H1 (cell line): ENCODE data around the gene CRYBB1. TPM values are rescaled to one million over a fixed set of nuclear protein-coding genes. Genes with fewer than 3 reads are reported as not detected.
A peak's percentile ranks its signal among the peaks of the same experiment; 100 is the strongest.

Experiments
- CTCF ChIA-PET: fragments of 300-600 bp; sonication (Branson Sonifier 250); formaldehyde crosslinking; loops from one replicate; lab custom pipeline; 2021; ENCODE audit not compliant: partially characterized antibody; lab: Charles Lee
- POLR2A ChIA-PET: fragments of 300-600 bp; sonication (Branson Sonifier 250); formaldehyde crosslinking; loops from one replicate; lab custom pipeline; 2021; ENCODE audit warnings: inconsistent platforms; ENCODE audit not compliant: partially characterized antibody; lab: Charles Lee
- DNase-seq, 2 experiments: peaks; one replicate each; pipeline versions ENCODE4 v3.0.0 to v3.0.0-alpha.2; 2010 to 2022; ENCODE audit warnings: low spot score in 2 of 2, low read depth in 1 of 2, mixed read lengths in 1 of 2
- FAIRE-seq: peaks from 2 replicates; lab custom pipeline; 2011; peaks lifted over from hg19 to GRCh38; lab: Jason Lieb, UNC
- H2AFZ ChIP-seq: 2 replicates; pipeline ENCODE4 v1.8.1; 2012; ENCODE audit warnings: low read length, inconsistent platforms
- H2AK5ac ChIP-seq: 2 replicates; pipeline ENCODE4 v1.6.1; 2013; ENCODE audit warnings: low read depth, low read length
- H2BK120ac ChIP-seq: replicated peaks from 2 replicates; pipeline ENCODE3; 2013; ENCODE audit warnings: low read depth, low read length, inconsistent platforms
- H2BK12ac ChIP-seq: 2 replicates; pipeline ENCODE4 v1.6.1; 2013; ENCODE audit warnings: low read depth, low read length
- H2BK15ac ChIP-seq: 2 replicates; pipeline ENCODE4 v1.6.1; 2013; ENCODE audit warnings: low read length
- H2BK20ac ChIP-seq: 2 replicates; pipeline ENCODE4 v1.6.1; 2013; ENCODE audit warnings: low read length
- H2BK5ac ChIP-seq: 2 replicates; pipeline ENCODE4 v1.6.1; 2013; ENCODE audit warnings: low read depth, low read length
- H3K14ac ChIP-seq: 2 replicates; pipeline ENCODE4 v1.6.1; 2013; ENCODE audit warnings: inconsistent platforms; ENCODE audit not compliant: insufficient read length
- H3K18ac ChIP-seq: 2 replicates; pipeline ENCODE4 v1.6.1; 2013; ENCODE audit warnings: low read length; ENCODE audit errors: extremely low read depth
- H3K23ac ChIP-seq: 2 replicates; pipeline ENCODE4 v1.6.1; 2013; ENCODE audit warnings: inconsistent platforms; ENCODE audit not compliant: insufficient read length
- H3K23me2 ChIP-seq: 2 replicates; pipeline ENCODE4 v1.6.1; 2013; ENCODE audit warnings: low read depth, low read length
- H3K27ac ChIP-seq: 2 replicates; pipeline ENCODE4 v1.6.1; 2011; ENCODE audit warnings: low read depth, low read length, inconsistent platforms
- H3K27me3 ChIP-seq, 4 experiments: replicated peaks in 1 of 4; 1 replicate in 1 of 4; 2 replicates in 3 of 4; pipeline versions ENCODE4 v1.6.1 to v1.8.1; 2011 to 2013; ENCODE audit warnings: low read length in 3 of 4, mild to moderate bottlenecking in 3 of 4, inconsistent platforms in 2 of 4, mixed read lengths in 2 of 4, moderate library complexity in 1 of 4; ENCODE audit not compliant: control insufficient read depth in 3 of 4, insufficient read depth in 3 of 4; ENCODE audit errors: extremely low read depth in 1 of 4
- H3K36me3 ChIP-seq, 4 experiments: 2 replicates each; pipeline versions ENCODE4 v1.6.1 to v1.8.1; 2011 to 2013; ENCODE audit warnings: mild to moderate bottlenecking in 4 of 4, low read length in 3 of 4, moderate library complexity in 2 of 4, control low read depth in 1 of 4, inconsistent platforms in 1 of 4; ENCODE audit not compliant: insufficient read depth in 4 of 4, control insufficient read depth in 2 of 4
- H3K4ac ChIP-seq: replicated peaks from 2 replicates; pipeline ENCODE3; 2013; ENCODE audit warnings: low read length, low read depth, mixed read lengths, inconsistent platforms; ENCODE audit not compliant: insufficient read length
- H3K4me1 ChIP-seq, 4 experiments: replicated peaks in 1 of 4; 1 replicate in 1 of 4; 2 replicates in 3 of 4; pipeline versions ENCODE4 v1.6.1 to v1.8.1; 2011 to 2013; ENCODE audit warnings: low read length in 3 of 4, inconsistent platforms in 2 of 4, mixed read lengths in 1 of 4; ENCODE audit not compliant: insufficient read depth in 4 of 4, control insufficient read depth in 3 of 4
- H3K4me2 ChIP-seq, 2 experiments: 2 replicates each; pipeline versions ENCODE4 v1.6.1 to v1.8.1; 2011 to 2013; ENCODE audit warnings: low read depth in 2 of 2, low read length in 2 of 2, control low read depth in 1 of 2, inconsistent platforms in 1 of 2, mild to moderate bottlenecking in 1 of 2; ENCODE audit not compliant: insufficient read depth in 1 of 2
- H3K4me3 ChIP-seq, 4 experiments: fragments of 200-600, 300-600 bp in 1 of 4; sonication (generic), shearing (Covaris generic), sonication (Bioruptor Twin) in 1 of 4; 2 replicates each; pipeline versions ENCODE4 v1.5.1 to v1.8.1; 2011 to 2016; ENCODE audit warnings: low read length in 4 of 4, low read depth in 3 of 4, control low read depth in 2 of 4, inconsistent platforms in 2 of 4, mild to moderate bottlenecking in 2 of 4, mixed read lengths in 1 of 4, moderate library complexity in 1 of 4; ENCODE audit not compliant: insufficient read depth in 2 of 4; ENCODE audit errors: extremely low read depth in 1 of 4
- H3K56ac ChIP-seq: replicated peaks from 2 replicates; pipeline ENCODE3; 2013; ENCODE audit warnings: low read depth, mild to moderate bottlenecking, mixed read lengths, low read length, inconsistent platforms; ENCODE audit not compliant: insufficient read length
- H3K79me1 ChIP-seq: 2 replicates; pipeline ENCODE4 v1.6.1; 2013; ENCODE audit warnings: low read depth, low read length, control low read depth
- H3K79me2 ChIP-seq, 2 experiments: 2 replicates each; pipeline versions ENCODE4 v1.6.1 to v1.8.1; 2012 to 2013; ENCODE audit warnings: low read length in 2 of 2, mild to moderate bottlenecking in 2 of 2, inconsistent platforms in 1 of 2; ENCODE audit not compliant: insufficient read depth in 2 of 2, control insufficient read depth in 1 of 2
- H3K9ac ChIP-seq, 4 experiments: replicated peaks in 1 of 4; 1 replicate in 1 of 4; 2 replicates in 3 of 4; pipeline versions ENCODE4 v1.6.1 to v1.8.1; 2011 to 2013; ENCODE audit warnings: low read depth in 3 of 4, low read length in 3 of 4, control low read depth in 2 of 4, mild to moderate bottlenecking in 2 of 4, moderate library complexity in 2 of 4, inconsistent platforms in 1 of 4; ENCODE audit errors: extremely low read depth in 1 of 4
- H3K9me3 ChIP-seq, 2 experiments: 2 replicates each; pipeline versions ENCODE4 v1.6.1 to v1.8.1; 2012 to 2013; ENCODE audit warnings: mild to moderate bottlenecking in 2 of 2, moderate library complexity in 2 of 2, control low read depth in 1 of 2, inconsistent platforms in 1 of 2, low read depth in 1 of 2, low read length in 1 of 2, mixed read lengths in 1 of 2; ENCODE audit not compliant: insufficient read depth in 2 of 2
- H4K20me1 ChIP-seq, 2 experiments: replicated peaks in 1 of 2; 2 replicates each; pipeline versions ENCODE3 to v1.8.1; 2011 to 2013; ENCODE audit warnings: inconsistent platforms in 2 of 2, low read length in 2 of 2, mild to moderate bottlenecking in 1 of 2; ENCODE audit not compliant: insufficient read depth in 2 of 2, control insufficient read depth in 1 of 2
- H4K5ac ChIP-seq: 2 replicates; pipeline ENCODE4 v1.6.1; 2013; ENCODE audit warnings: low read length, low read depth, mixed read lengths, inconsistent platforms; ENCODE audit not compliant: insufficient read length
- H4K8ac ChIP-seq: 2 replicates; pipeline ENCODE4 v1.8.0; 2013; ENCODE audit warnings: mild to moderate bottlenecking, moderate library complexity, low read length, inconsistent platforms; ENCODE audit not compliant: insufficient read depth; ENCODE audit errors: extremely low read depth
- H4K91ac ChIP-seq: replicated peaks from 2 replicates; pipeline ENCODE3; 2013; ENCODE audit warnings: low read length, mixed read lengths, inconsistent platforms; ENCODE audit not compliant: insufficient read length
- HDAC2 ChIP-seq, 2 experiments: fragments of 300-600 bp in 1 of 2; sonication (generic) in 1 of 2; IDR thresholded peaks; 2 replicates each; pipeline ENCODE4 v1.6.1; 2011 to 2012; ENCODE audit warnings: low read depth in 2 of 2, low read length in 2 of 2, mild to moderate bottlenecking in 2 of 2, moderate library complexity in 2 of 2, borderline replicate concordance in 1 of 2, inconsistent platforms in 1 of 2
- KDM1A ChIP-seq: fragments of 200-600, 300-600 bp; sonication (generic); IDR thresholded peaks from 2 replicates; pipeline ENCODE4 v1.7.1; 2016; ENCODE audit warnings: mild to moderate bottlenecking, low read length, borderline replicate concordance
- SAP30 ChIP-seq: fragments of 300-600 bp; sonication (generic); IDR thresholded peaks from 2 replicates; pipeline ENCODE4 v1.7.1; 2012; ENCODE audit warnings: low read length, moderate library complexity, mild to moderate bottlenecking, inconsistent platforms; ENCODE audit not compliant: insufficient read depth, insufficient replicate concordance
- SIN3A ChIP-seq, 2 experiments: IDR thresholded peaks in 1 of 2; conservative IDR thresholded peaks in 1 of 2; 2 replicates each; pipeline ENCODE4 v1.6.1; 2011 to 2012; ENCODE audit warnings: low read length in 2 of 2, improper control_type of control experiment in 1 of 2, low read depth in 1 of 2, mild to moderate bottlenecking in 1 of 2
- SP4 ChIP-seq: IDR thresholded peaks from 2 replicates; pipeline ENCODE4 v1.6.1; 2012; ENCODE audit warnings: low read length, inconsistent platforms
- WGBS, 2 experiments: shearing (Covaris generic) in 1 of 2; methylation state at CpG; one replicate each; pipeline versions ENCODE4 v1.1.6 to v1.1.7; 2013 to 2015; ENCODE audit warnings: low lambda C conversion rate in 2 of 2, mixed read lengths in 2 of 2, inconsistent platforms in 1 of 2, low coverage in 1 of 2, missing lambda C conversion rate in 1 of 2; ENCODE audit not compliant: insufficient replicate concordance in 2 of 2, insufficient coverage in 1 of 2, insufficient read length in 1 of 2; ENCODE audit errors: extremely low coverage in 1 of 2, missing lambda C conversion rate in 1 of 2; 5-methylcytosine and 5-hydroxymethylcytosine counted together
- polyA plus RNA-seq, 7 experiments: library from polyadenylated mRNA; depleted of rRNA in 3 of 7; stranded (reverse) in 5 of 7; unstranded in 2 of 7; fragments of >200 nt in 5 of 7; fragments of 200-250 nt in 2 of 7; gene quantifications; 1 replicate in 5 of 7; 2 replicates in 1 of 7; 4 replicates in 1 of 7; pipeline versions ENCODE4 v1.2.1 to v1.2.3, GENCODE V29; 2011 to 2013; ENCODE audit warnings: missing spikeins in 2 of 7, mixed read lengths in 2 of 7
- total RNA-seq: library from RNA; stranded (reverse); fragmentation: NEBNext Ultra II Directional; extraction: Animal tissue kit (Norgen Biotek cat#: 25700); gene quantifications from 2 replicates; pipeline ENCODE4 v1.2.1, GENCODE V29; 2021

The CRYBB1 gene
- total and polyA plus RNA-seq, 2 of the 8 experiments (the other 6 are each of a cell fraction or from before 2014, with no cell fraction given), result 1.7 to 6.0 TPM

DNA sequence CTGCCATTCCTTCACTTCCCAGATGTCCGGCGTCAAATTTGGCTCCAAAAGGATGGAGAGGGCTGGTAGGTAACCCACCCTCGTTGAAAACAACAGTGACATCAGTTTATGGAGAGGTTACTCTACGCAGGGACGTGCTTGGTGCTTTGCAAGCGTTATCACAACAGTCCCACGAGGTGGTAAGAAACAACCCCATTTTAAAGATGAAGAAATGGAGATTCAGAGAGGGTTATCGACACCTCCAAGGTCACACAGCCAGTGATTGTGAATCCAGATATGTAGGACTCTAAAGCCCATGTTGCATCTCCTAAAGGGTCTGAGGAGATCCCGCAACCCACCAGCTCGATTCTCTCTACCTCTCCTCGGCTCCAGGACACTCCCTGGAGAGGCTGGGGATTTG, 40.3 kb upstream of the CRYBB1 start:
- H3K23me2 ChIP-seq, result peaks cover 15% of the 10 kb centered on the region
- no peaks in the 10 kb centered on the region; a peak in 1 of 7 replicates for H3K27me3 ChIP-seq
- no peak overlapping the region for H3K56ac ChIP-seq
- H3K79me1 ChIP-seq, result 0 out of 2 replicates have a peak, but pooled peaks cover 3% of the 10 kb centered on the region
- CTCF ChIA-PET, result no interaction called here
- WGBS, 2 experiments, result 8% methylated on average over 11 of the region's 11 CpGs; no CpG with 5 or more reads in 1 of the 2 experiments
- TF ChIP-seq SP4 (no peak; the same call in 1 of the 2 replicates), HDAC2 (IDR thresholded peaks at IDR 0.05; ENCODE audit: borderline replicate concordance in 1 of 2, low read depth in 2 of 2, low read length in 2 of 2) (peak in 1 of 2 experiments; percentile 68; a peak in 1 of 4 replicates), SIN3A (conservative IDR thresholded peaks at IDR 0.05 in 1 of 2, IDR thresholded peaks at IDR 0.05 in 1 of 2; ENCODE audit: low read depth in 1 of 2, low read length in 2 of 2) (0 out of 4 replicates have a peak, but pooled peaks of 1 of the 2 experiments have one; percentile 31), SAP30 (peak; percentile 13), KDM1A (peak; percentile 97)
- TF ChIP-seq, all 59 proteins: peak for 4
- Histone ChIP-seq H3K4ac (no peak overlapping the region), H2BK5ac (no peak overlapping the region), H2BK20ac (peak overlapping the region; percentile 74; the same call in 1 of the 2 replicates), H2BK12ac (peak overlapping the region; percentile 22; the same call in 1 of the 2 replicates), H4K8ac (no peak overlapping the region), H3K4me1 (peaks cover 10 to 21% (median 13%) of the 10 kb centered on the region in 4 experiments), H3K18ac (peak overlapping the region; percentile 44; the same call in 1 of the 2 replicates), H3K36me3 (peaks cover 0 to 6% (median 3%) of the 10 kb centered on the region in 4 experiments; a peak in 4 of 8 replicates), H3K79me2 (peaks cover 0 to 34% of the 10 kb centered on the region in 2 experiments; a peak in 2 of 4 replicates), H3K4me2 (peak overlapping the region; percentile 71 to 82), H4K91ac (no peak overlapping the region), H2AFZ (no peak overlapping the region), H3K9me3 (no peaks in the 10 kb centered on the region), H2AK5ac (no peak overlapping the region), H3K14ac (no peak overlapping the region), H3K23ac (no peak overlapping the region), H4K20me1 (no peaks in the 10 kb centered on the region), H2BK120ac (no peak overlapping the region), H4K5ac (no peak overlapping the region), H3K27ac (no peak overlapping the region), H3K9ac (peak overlapping the region; percentile 8 to 44 (median 19); a peak in 3 of 7 replicates), H3K4me3 (peak overlapping the region; percentile 71 to 96 (median 82)), H2BK15ac (no peak overlapping the region)
- POLR2A ChIA-PET, result interaction anchor here (0.6 to 7.9 kb wide), 5 partner anchors 10 to 156 kb away, joined by 3 to 43 read pairs (median 3); no protein-coding TSS in a partner anchor
- no peak for DNase-seq
- FAIRE-seq, result no peak
